GM23338 (cell line): Measurements from ENCODE around the gene KSR2. TPM values are rescaled to one million over a fixed set of nuclear protein-coding genes. Genes with fewer than 3 reads are reported as not detected.

Source experiments
- ATAC-seq: fragments of 200-7000 bp; cut with Tn5 transposase; 3 replicates; pipeline ENCODE4 v1.9.1; 2020
- DNase-seq: peaks from one replicate; pipeline ENCODE4 v3.0.0-alpha.2; 2015; ENCODE audit warnings: low spot score
- H2AFZ ChIP-seq: fragments of 200-600 bp; sonication (generic); 2 replicates; pipeline ENCODE4 v1.8.0; 2016; ENCODE audit warnings: antibody characterized with exemption, mild to moderate bottlenecking, moderate library complexity
- H3F3A ChIP-seq: fragments of 200-600 bp; sonication (generic); replicated peaks from 2 replicates; pipeline ENCODE4 v1.8.0; 2017; ENCODE audit warnings: antibody characterized with exemption, mixed run types, low read depth
- H3K27ac ChIP-seq: fragments of 200-600 bp; sonication (generic); 2 replicates; pipeline ENCODE4 v1.6.1; 2016; ENCODE audit warnings: low read depth
- H3K27me3 ChIP-seq: fragments of 200-600 bp; sonication (generic); 2 replicates; pipeline ENCODE4 v1.8.0; 2016; ENCODE audit warnings: mild to moderate bottlenecking, mixed run types, moderate library complexity; ENCODE audit not compliant: insufficient read depth
- H3K36me3 ChIP-seq: fragments of 200-600 bp; sonication (generic); 2 replicates; pipeline ENCODE4 v1.8.0; 2016; ENCODE audit warnings: mild to moderate bottlenecking; ENCODE audit not compliant: insufficient read depth
- H3K4me1 ChIP-seq: fragments of 200-600 bp; sonication (generic); 2 replicates; pipeline ENCODE4 v1.8.0; 2016; ENCODE audit warnings: mild to moderate bottlenecking, moderate library complexity; ENCODE audit not compliant: insufficient read depth
- H3K4me2 ChIP-seq: fragments of 200-600 bp; sonication (generic); 2 replicates; pipeline ENCODE4 v1.7.1; 2017; ENCODE audit warnings: mixed run types
- H3K4me3 ChIP-seq: fragments of 200-600 bp; sonication (generic); 2 replicates; pipeline ENCODE4 v1.6.1; 2016; ENCODE audit warnings: mixed run types
- H3K79me2 ChIP-seq: fragments of 200-600 bp; sonication (generic); replicated peaks from 2 replicates; pipeline ENCODE4 v1.8.0; 2017; ENCODE audit warnings: mild to moderate bottlenecking; ENCODE audit not compliant: insufficient read depth
- H3K9me2 ChIP-seq: fragments of 200-600 bp; sonication (generic); 2 replicates; pipeline ENCODE4 v1.8.0; 2017; ENCODE audit not compliant: insufficient read depth
- H4K20me1 ChIP-seq: fragments of 200-600 bp; sonication (generic); replicated peaks from 2 replicates; pipeline ENCODE4 v1.8.0; 2017; ENCODE audit warnings: mild to moderate bottlenecking; ENCODE audit not compliant: insufficient read depth
- H3K27ac Mint-ChIP-seq: 2 replicates; pipeline ENCODE4 v1.8.0; 2020; ENCODE audit warnings: inconsistent platforms, mild to moderate bottlenecking, moderate library complexity, mixed read lengths
- H3K27me3 Mint-ChIP-seq: 3 replicates; pipeline ENCODE4 v1.8.0; 2022; ENCODE audit warnings: low read depth, mild to moderate bottlenecking, moderate library complexity, mixed read lengths, inconsistent platforms; ENCODE audit not compliant: insufficient read depth, poor library complexity
- H3K36me3 Mint-ChIP-seq: 3 replicates; pipeline ENCODE4 v1.8.0; 2021; ENCODE audit warnings: low read depth, mild to moderate bottlenecking, inconsistent platforms, moderate library complexity, mixed read lengths
- H3K4me1 Mint-ChIP-seq: 3 replicates; pipeline ENCODE4 v1.8.0; 2020; ENCODE audit warnings: mild to moderate bottlenecking, inconsistent platforms, mixed read lengths
- H3K4me3 Mint-ChIP-seq: 3 replicates; pipeline ENCODE4 v1.8.0; 2021; ENCODE audit warnings: moderate library complexity, mild to moderate bottlenecking, inconsistent platforms, mixed read lengths
- H3K9me3 Mint-ChIP-seq: 3 replicates; pipeline ENCODE4 v1.8.0; 2020; ENCODE audit warnings: moderate library complexity, mild to moderate bottlenecking, inconsistent platforms, mixed read lengths
- CREB1 ChIP-seq: fragments of 250-450 bp; sonication (Bioruptor Pico); IDR thresholded peaks from 2 replicates; pipeline ENCODE4 v1.5.0; 2020; ENCODE audit warnings: low read depth, mild to moderate bottlenecking, moderate library complexity
- ETS1 ChIP-seq: IDR thresholded peaks from 2 replicates; pipeline ENCODE4 v1.6.1; 2016; ENCODE audit warnings: antibody characterized with exemption
- EZH2 ChIP-seq: fragments of 200-600 bp; sonication (generic); IDR thresholded peaks from one replicate; pipeline ENCODE4 v1.8.0; 2017; ENCODE audit warnings: antibody characterized with exemption, mild to moderate bottlenecking, low read depth; ENCODE audit not compliant: unreplicated experiment
- EZH2phosphoT487 ChIP-seq: fragments of 200-600 bp; sonication (generic); IDR thresholded peaks from one replicate; pipeline ENCODE4 v1.8.1; 2018; ENCODE audit warnings: antibody characterized with exemption; ENCODE audit not compliant: unreplicated experiment
- NANOG ChIP-seq: IDR thresholded peaks from 2 replicates; pipeline ENCODE4 v1.6.1; 2016; ENCODE audit warnings: antibody characterized with exemption, borderline replicate concordance
- POLR2AphosphoS5 ChIP-seq: IDR thresholded peaks from 2 replicates; pipeline ENCODE4 v1.6.1; 2016; ENCODE audit warnings: antibody characterized with exemption, low read depth
- REST ChIP-seq: IDR thresholded peaks from one replicate; pipeline ENCODE4 v1.6.1; 2018; ENCODE audit warnings: antibody characterized with exemption; ENCODE audit not compliant: unreplicated experiment
- STAT1 ChIP-seq: IDR thresholded peaks from one replicate; pipeline ENCODE4 v1.6.1; 2016; ENCODE audit warnings: antibody characterized with exemption; ENCODE audit not compliant: unreplicated experiment
- ZNF331 ChIP-seq: fragments of 250-450 bp; sonication (Bioruptor Pico); IDR thresholded peaks from 2 replicates; pipeline ENCODE4 v1.5.0; 2020; ENCODE audit warnings: low read depth, mild to moderate bottlenecking, moderate library complexity
- ZNF462 ChIP-seq: fragments of 250-450 bp; sonication (Bioruptor Pico); IDR thresholded peaks from 2 replicates; pipeline ENCODE4 v1.5.0; 2020; ENCODE audit warnings: mild to moderate bottlenecking, moderate library complexity
- polyA plus RNA-seq: library from polyadenylated mRNA; unstranded; fragments of >200 nt; fragmentation: Nextera tagmentation; extraction: Ambion mirVana; gene quantifications from 2 replicates; pipeline ENCODE4 v1.2.1, GENCODE V29; 2016
- total RNA-seq: library from RNA; depleted of rRNA; stranded (reverse); fragments of >200 nt; shearing (Covaris generic); gene quantifications from 2 replicates; pipeline ENCODE4 v1.2.3, GENCODE V29; 2014

Gene KSR2
- total and polyA plus RNA-seq, 2 experiments from 2014 or later = 1.1 to 2.7 TPM

GRCh38 chr12:117963836-117964235 lies 5.0 kb downstream of the KSR2 start:
- Mint-ChIP-seq H3K36me3 (no peaks in the 10 kb centered on the region), H3K27ac (no peak overlapping the region), H3K9me3 (no peaks in the 10 kb centered on the region), H3K4me3 (no peak overlapping the region), H3K4me1 (peaks cover 18% of the 10 kb centered on the region), H3K27me3 (peaks cover 22% of the 10 kb centered on the region)
- H4K20me1 ChIP-seq = no peaks in the 10 kb centered on the region
- H3F3A ChIP-seq = no peaks in the 10 kb centered on the region
- ATAC-seq = no peak
- no peak overlapping the region for H3K4me2 ChIP-seq
- H3K36me3 ChIP-seq = no peaks in the 10 kb centered on the region
- H3K4me3 ChIP-seq = no peak overlapping the region
- H3K27me3 ChIP-seq = peaks cover 7% of the 10 kb centered on the region; the same call in 1 of the 2 replicates
- TF ChIP-seq POLR2AphosphoS5 (no peak), STAT1 (no peak), NANOG (no peak), CREB1 (CRISPR knock-in tag) (no peak)
- H2AFZ ChIP-seq = no peak overlapping the region
- peaks cover 9% of the 10 kb centered on the region; the same call in 1 of the 2 replicates for H3K4me1 ChIP-seq
- no peak overlapping the region for H3K27ac ChIP-seq
- DNase-seq = no peak
- H3K79me2 ChIP-seq = 0 out of 2 replicates have a peak, but pooled peaks cover 4% of the 10 kb centered on the region
- H3K9me2 ChIP-seq = no peaks in the 10 kb centered on the region

GRCh38 chr12:117936722-117937484 lies 31.9 kb downstream of the KSR2 start:
- no peak overlapping the region for H3K27ac Mint-ChIP-seq
- H3K27me3 ChIP-seq = no peaks in the 10 kb centered on the region
- H4K20me1 ChIP-seq = no peaks in the 10 kb centered on the region
- H3K9me2 ChIP-seq = no peaks in the 10 kb centered on the region
- H3K36me3 Mint-ChIP-seq = no peaks in the 10 kb centered on the region
- no peaks in the 10 kb centered on the region for H3K4me1 ChIP-seq
- no peak overlapping the region for H3K27ac ChIP-seq
- no peak for DNase-seq
- no peaks in the 10 kb centered on the region for H3K9me3 Mint-ChIP-seq
- no peaks in the 10 kb centered on the region for H3K79me2 ChIP-seq
- no peak for ATAC-seq
- no peaks in the 10 kb centered on the region for H3F3A ChIP-seq
- H3K4me1 Mint-ChIP-seq = no peaks in the 10 kb centered on the region
- H2AFZ ChIP-seq = no peak overlapping the region
- no peak overlapping the region for H3K4me3 Mint-ChIP-seq
- H3K4me2 ChIP-seq = no peak overlapping the region
- H3K27me3 Mint-ChIP-seq = peaks cover 2% of the 10 kb centered on the region
- H3K4me3 ChIP-seq = no peak overlapping the region
- H3K36me3 ChIP-seq = no peaks in the 10 kb centered on the region
- TF ChIP-seq EZH2 (no peak), ETS1 (no peak), REST (no peak), EZH2phosphoT487 (no peak), ZNF331 (no peak), ZNF462 (no peak), STAT1 (no peak)
